NCI-H2196 treated with DMSO at 0.1 percent for 48 hours (cell line): ENCODE results near the gene OR6F1.
"Not testable (repeated sequence)": the region's sequence is repeated elsewhere in the genome, so short reads cannot be mapped to it uniquely, and the experiment has no call there.

Experiments used
- DNase-seq: peaks from one replicate; lab custom pipeline; 2025; ENCODE audit not compliant: unreplicated experiment; lab: John Stamatoyannopoulos, UW

Gene OR6F1

DNA sequence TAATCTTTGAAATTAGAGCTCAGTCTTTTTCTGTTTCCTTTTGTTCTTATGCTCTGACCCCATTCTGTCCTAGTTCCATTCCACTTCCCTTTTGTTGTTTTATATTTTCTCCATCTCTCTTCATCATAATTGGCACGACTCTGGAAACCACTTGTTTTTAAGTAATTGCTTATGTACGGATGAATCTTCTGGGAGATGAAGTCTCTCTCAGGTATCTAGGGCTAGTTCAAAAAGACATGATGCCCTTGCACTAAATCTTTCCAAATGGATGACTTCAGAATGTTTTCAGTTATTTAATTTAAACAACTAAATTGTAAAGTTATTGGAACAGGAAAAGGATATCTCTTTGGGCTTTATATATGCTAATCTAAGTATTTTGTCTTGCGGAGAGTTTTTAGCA, at the start of gene OR6F1:
Gene OR6F1 (minus strand): TSS at position 101 of the 400 bp plus-strand sequence. CDS start 3,891 bp downstream, outside the sequence.
- DNase-seq: no peak

DNA sequence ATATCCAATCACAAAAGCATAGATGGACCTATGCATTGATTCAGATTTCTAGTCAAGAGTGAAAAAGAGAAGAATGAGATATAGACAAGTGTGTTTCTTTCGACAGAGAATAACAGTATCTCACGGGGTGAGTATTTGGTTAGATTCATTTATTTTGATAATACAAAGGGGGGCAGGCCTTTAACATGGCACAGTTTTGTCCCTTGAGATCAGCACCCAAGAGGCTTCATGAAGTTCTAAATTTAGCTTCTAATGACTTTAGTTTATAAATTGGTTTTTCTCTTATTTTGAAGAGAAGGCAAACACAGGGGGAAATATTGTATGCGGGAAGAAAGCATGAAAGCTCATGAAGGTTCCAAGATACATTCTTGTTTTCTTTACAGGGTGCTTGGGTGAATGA, 44.0 kb upstream of the OR6F1 start, which contains the start of gene OR1C1:
Gene OR1C1 (minus strand): TSS at position 101 of the 400 bp plus-strand sequence. CDS start 2,150 bp downstream, outside the sequence.
- DNase-seq: no peak

DNA sequence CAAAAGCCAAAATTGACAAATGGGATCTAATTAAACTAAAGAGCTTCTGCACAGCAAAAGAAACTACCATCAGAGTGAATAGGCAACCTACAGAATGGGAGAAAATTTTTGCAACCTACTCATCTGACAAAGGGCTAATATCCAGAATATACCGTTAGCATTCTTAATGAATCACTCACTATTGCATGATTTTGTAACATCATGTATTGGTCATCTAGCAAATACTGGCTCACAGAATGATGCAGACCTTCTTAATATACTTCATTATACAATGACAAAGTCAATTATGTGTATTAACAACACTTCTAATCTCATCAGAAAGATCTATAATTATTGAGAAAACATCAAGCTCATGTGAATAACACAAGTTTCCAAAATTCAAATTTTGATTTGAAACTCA, 37.9 kb upstream of the OR6F1 start:
- not testable (repeated sequence) for DNase-seq

- no peak for DNase-seq
Measured at GRCh38 chr1:247749870-247750269, 33.4 kb upstream of the OR6F1 start.

- no peak for DNase-seq
Measured at GRCh38 chr1:247748041-247748440, 31.6 kb upstream of the OR6F1 start, which contains the start of gene OR14A2. Gene OR14A2 (minus strand): TSS chr1:247748141.

GRCh38 chr1:247747616-247748015, 31.2 kb upstream of the OR6F1 start:
- DNase-seq: no peak

DNA sequence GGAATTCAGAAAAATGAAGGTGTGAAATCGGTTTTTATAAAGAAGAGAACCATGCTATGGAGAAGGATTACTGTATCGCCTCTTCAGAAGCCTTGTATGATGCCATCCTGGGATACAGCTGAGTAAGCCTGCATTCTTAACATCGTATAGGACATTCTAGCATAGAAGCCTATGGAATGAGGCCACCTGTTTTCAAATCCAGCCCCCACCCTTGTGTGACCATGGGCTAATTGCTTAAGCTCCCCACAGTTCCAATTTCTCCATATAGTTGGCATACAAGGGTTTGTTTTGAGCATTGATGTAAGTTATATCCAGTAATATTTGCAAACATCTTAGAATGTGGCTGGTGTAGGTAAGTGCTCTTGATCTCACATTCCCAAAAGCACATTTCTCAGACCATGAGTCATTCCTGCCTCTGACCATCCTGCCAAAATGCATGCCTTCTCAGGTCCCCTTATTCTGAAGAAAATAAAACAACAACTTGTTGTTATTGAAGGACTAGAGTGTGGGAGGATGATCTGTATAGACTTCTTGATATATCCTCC, 30.0 kb upstream of the OR6F1 start:
- DNase-seq: no peak

DNA sequence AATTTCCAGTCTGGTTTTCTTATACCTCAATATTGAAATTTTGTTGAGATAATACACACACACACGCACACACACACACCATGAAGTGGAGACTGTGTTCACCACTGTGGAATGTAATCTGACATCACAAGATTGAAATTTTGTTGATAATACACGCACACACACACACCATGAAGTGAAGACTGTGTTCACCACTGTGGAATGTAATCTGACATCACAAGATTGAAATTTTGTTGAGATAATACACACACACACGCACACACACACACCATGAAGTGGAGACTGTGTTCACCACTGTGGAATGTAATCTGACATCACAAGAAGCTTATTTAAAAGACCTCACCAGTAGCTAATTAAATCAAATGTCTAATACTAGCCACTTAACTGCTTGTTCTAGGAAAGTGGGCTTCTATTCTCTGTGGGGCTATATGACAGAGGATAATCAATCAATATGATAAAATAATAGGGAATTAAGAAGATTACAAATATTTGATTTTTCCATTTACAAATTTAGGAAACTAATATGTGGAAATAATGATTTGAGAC, 25.8 kb upstream of the OR6F1 start:
- not testable (repeated sequence) for DNase-seq

GRCh38 chr1:247741756-247742155, 25.3 kb upstream of the OR6F1 start:
- no peak for DNase-seq

DNA sequence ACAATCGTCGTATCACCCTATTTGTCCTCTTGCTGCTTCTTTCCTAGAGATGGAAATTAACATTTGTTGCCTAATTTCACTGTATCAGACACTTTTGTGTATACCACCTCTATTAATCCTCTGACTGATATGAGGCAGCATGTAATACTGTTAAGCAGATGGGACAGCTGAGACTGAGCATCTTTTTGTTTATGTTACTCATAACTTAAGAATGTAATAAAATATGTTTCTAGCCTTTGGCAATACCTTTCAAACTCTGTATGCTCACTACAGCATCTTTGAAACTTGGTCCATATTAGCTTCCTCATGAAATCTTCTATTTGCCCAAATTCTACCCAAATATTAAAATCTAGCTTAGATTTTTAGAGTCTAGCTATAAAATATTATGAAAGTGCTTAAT, 24.3 kb upstream of the OR6F1 start:
- DNase-seq: no peak

DNA sequence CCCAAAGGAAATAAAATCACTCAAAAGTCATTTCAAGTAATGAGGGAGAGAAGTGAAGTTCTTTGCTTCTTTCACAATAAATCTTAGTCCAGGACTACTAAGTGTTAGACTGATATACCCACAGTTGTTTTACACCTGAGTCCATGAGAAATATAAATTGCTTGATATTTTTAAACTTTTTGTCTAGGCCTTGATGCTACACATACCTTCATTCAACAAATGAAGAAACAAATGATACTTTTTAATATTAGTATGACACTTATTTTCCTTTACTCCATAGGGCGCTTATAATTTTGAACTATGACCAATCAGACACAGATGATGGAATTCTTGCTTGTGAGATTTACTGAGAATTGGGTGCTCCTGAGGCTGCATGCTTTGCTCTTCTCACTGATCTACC, 21.9 kb upstream of the OR6F1 start, which contains the start of gene OR14K1:
Gene OR14K1 (plus strand): TSS at position 301 of the 400 bp plus-strand sequence. CDS start 0 bp downstream, at position 301.
- DNase-seq: no peak

- no peak for DNase-seq
Measured at GRCh38 chr1:247721222-247721621, 4.8 kb upstream of the OR6F1 start.

DNA sequence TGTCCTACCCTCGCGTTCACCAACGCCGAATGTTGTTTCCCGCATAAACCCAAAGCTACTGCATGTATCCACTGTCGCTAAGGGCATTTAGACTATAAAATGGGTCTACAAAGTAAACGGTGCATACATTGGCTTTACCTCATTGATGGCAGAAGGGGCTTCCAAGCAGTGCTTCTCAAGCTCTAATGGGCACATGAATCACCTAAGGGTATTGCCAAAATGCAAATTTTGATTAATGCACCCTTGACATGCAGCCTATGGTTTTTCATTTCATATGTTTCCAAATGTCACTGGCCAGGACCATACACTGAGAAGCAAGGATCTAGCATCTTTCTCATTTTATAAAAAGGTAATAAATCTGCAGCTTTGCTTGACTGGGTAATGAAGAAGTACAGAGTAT, 2.7 kb downstream of the OR6F1 start:
- DNase-seq: no peak

- DNase-seq: not testable (repeated sequence)
Measured at GRCh38 chr1:247710681-247711080, 5.8 kb downstream of the OR6F1 start.

- DNase-seq: no peak
Measured at GRCh38 chr1:247701338-247701737, 15.1 kb downstream of the OR6F1 start.

DNA sequence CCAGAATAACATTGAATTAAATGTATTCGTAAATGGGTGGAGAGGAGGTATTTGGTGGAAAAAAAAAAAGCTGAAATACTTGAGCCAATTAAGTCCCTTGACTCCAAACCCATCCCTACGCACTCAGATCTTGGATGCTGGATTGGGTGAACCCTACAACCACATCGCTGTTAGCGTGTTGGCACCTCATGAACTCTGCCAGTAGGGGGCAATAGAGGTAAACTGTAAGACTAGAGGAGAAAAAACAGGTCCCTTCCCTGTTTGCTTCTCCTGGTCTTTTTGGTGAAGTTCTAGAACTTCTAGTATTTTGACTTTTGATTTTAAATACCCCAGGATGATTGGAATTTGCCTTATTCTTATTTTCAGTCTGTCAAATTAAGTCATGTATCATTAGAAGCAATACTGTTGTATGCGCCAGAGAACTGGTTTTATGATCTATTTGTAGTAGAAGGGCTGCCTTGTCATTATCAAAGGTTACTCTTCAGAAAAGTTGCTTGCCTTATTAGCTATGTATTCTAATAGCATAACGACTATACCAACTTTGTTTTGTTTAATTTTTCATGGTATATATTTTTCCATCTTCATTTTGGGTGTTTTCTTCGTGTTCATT, 35.1 kb downstream of the OR6F1 start:
- peak; percentile 0 for DNase-seq

GRCh38 chr1:247680171-247680570, 36.3 kb downstream of the OR6F1 start:
- no peak for DNase-seq

- no peak for DNase-seq
Measured at GRCh38 chr1:247679639-247680038, 36.8 kb downstream of the OR6F1 start, which contains the start of gene OR13G1. Gene OR13G1 (minus strand): TSS chr1:247679739. CDS start chr1:247673041, 6,698 bp downstream.

DNA sequence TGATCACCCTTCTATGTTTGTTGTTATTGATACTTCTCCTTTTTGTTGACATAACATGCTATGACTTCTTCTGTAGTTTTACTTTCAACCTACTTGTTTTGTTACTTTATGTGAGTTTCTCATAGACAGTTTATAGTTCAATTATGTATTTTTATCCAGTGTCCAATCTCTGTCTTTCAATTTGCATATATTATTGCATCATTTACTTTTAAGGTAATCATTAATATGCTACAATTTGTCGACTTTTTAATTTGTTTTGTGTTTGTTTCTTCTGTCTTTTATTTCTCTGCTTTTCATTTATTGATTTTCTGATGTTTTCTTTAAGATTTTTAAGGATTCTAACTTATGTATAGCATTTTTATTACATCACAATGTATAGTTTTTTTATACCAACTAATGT, 47.2 kb downstream of the OR6F1 start:
- DNase-seq: no peak
